Measurements from ENCODE around the gene TBL1XR1. TPM values are rescaled to one million over a fixed set of nuclear protein-coding genes. Genes with fewer than 3 reads are reported as not detected.
"Not testable (repeated sequence)": the region's sequence is repeated elsewhere in the genome, so short reads cannot be mapped to it uniquely, and the experiment has no call there.

The TBL1XR1 gene
- total RNA-seq, 1 donor, result 66.2 TPM

- Histone ChIP-seq H3K9me3 (ENCODE audit: low read depth, low read length) (no peaks in the 10 kb centered on the region), H3K4me1 (ENCODE audit: insufficient read depth, low read length) (peaks cover 6% of the 10 kb centered on the region), H3K27me3 (ENCODE audit: insufficient read depth, low read length) (no peaks in the 10 kb centered on the region), H3K4me3 (ENCODE audit: low read length) (no peak overlapping the region)
Observed at GRCh38 chr3:177041021-177041729, 156.1 kb downstream of the TBL1XR1 start.

GRCh38 chr3:177039490-177040274 lies 157.6 kb downstream of the TBL1XR1 start:
- Histone ChIP-seq H3K9me3 (ENCODE audit: low read depth, low read length) (no peaks in the 10 kb centered on the region), H3K4me1 (ENCODE audit: insufficient read depth, low read length) (peaks cover 6% of the 10 kb centered on the region), H3K27me3 (ENCODE audit: insufficient read depth, low read length) (no peaks in the 10 kb centered on the region), H3K4me3 (ENCODE audit: low read length) (no peak overlapping the region)

GRCh38 chr3:177037241-177037640 lies 160.0 kb downstream of the TBL1XR1 start:
- Histone ChIP-seq H3K4me3 (ENCODE audit: low read length) (no peak overlapping the region), H3K4me1 (ENCODE audit: insufficient read depth, low read length) (peaks cover 6% of the 10 kb centered on the region), H3K27me3 (ENCODE audit: insufficient read depth, low read length) (no peaks in the 10 kb centered on the region), H3K9me3 (ENCODE audit: low read depth, low read length) (no peaks in the 10 kb centered on the region)

- Histone ChIP-seq H3K4me3 (ENCODE audit: low read length) (no peak overlapping the region), H3K27me3 (ENCODE audit: insufficient read depth, low read length) (no peaks in the 10 kb centered on the region), H3K4me1 (ENCODE audit: insufficient read depth, low read length) (no peaks in the 10 kb centered on the region), H3K9me3 (ENCODE audit: low read depth, low read length) (no peaks in the 10 kb centered on the region)
Observed at GRCh38 chr3:177035676-177036075, 161.6 kb downstream of the TBL1XR1 start.

GRCh38 chr3:177034832-177035475 lies 162.3 kb downstream of the TBL1XR1 start:
- Histone ChIP-seq H3K4me3 (ENCODE audit: low read length) (no peak overlapping the region), H3K4me1 (ENCODE audit: insufficient read depth, low read length) (no peaks in the 10 kb centered on the region), H3K9me3 (ENCODE audit: low read depth, low read length) (no peaks in the 10 kb centered on the region), H3K27me3 (ENCODE audit: insufficient read depth, low read length) (no peaks in the 10 kb centered on the region)

- Histone ChIP-seq H3K4me3 (ENCODE audit: low read length) (no peak overlapping the region), H3K9me3 (ENCODE audit: low read depth, low read length) (no peaks in the 10 kb centered on the region), H3K4me1 (ENCODE audit: insufficient read depth, low read length) (no peaks in the 10 kb centered on the region), H3K27me3 (ENCODE audit: insufficient read depth, low read length) (no peaks in the 10 kb centered on the region)
Observed at GRCh38 chr3:177026505-177027277, 170.6 kb downstream of the TBL1XR1 start.

- no peak overlapping the region for H3K4me3 ChIP-seq (ENCODE audit: low read length)
- H3K27me3 ChIP-seq (ENCODE audit: insufficient read depth, low read length), result no peaks in the 10 kb centered on the region
Observed at GRCh38 chr3:177015881-177016280, 181.4 kb downstream of the TBL1XR1 start.

GRCh38 chr3:177013681-177014280 lies 183.5 kb downstream of the TBL1XR1 start:
- Histone ChIP-seq H3K27me3 (ENCODE audit: insufficient read depth, low read length) (no peaks in the 10 kb centered on the region), H3K9me3 (ENCODE audit: low read depth, low read length) (no peaks in the 10 kb centered on the region), H3K4me3 (ENCODE audit: low read length) (no peak overlapping the region), H3K4me1 (ENCODE audit: insufficient read depth, low read length) (no peaks in the 10 kb centered on the region)

More at GRCh38 chr3:177015881-177016280, 181.4 kb downstream of the TBL1XR1 start:
- Histone ChIP-seq H3K4me1 (ENCODE audit: insufficient read depth, low read length) (no peaks in the 10 kb centered on the region), H3K9me3 (ENCODE audit: low read depth, low read length) (no peaks in the 10 kb centered on the region)

- peaks cover 10% of the 10 kb centered on the region for H3K9me3 ChIP-seq (ENCODE audit: low read depth, low read length)
- no peaks in the 10 kb centered on the region for H3K4me1 ChIP-seq (ENCODE audit: insufficient read depth, low read length)
- no peaks in the 10 kb centered on the region for H3K27me3 ChIP-seq (ENCODE audit: insufficient read depth, low read length)
- H3K4me3 ChIP-seq (ENCODE audit: low read length), result no peak overlapping the region
Observed at GRCh38 chr3:177005718-177006405, 191.4 kb downstream of the TBL1XR1 start.

GRCh38 chr3:177000159-177000558 lies 197.1 kb downstream of the TBL1XR1 start:
- not testable (repeated sequence) for H3K4me3 ChIP-seq (ENCODE audit: low read length); H3K27me3 ChIP-seq (ENCODE audit: insufficient read depth, low read length); H3K9me3 ChIP-seq (ENCODE audit: low read depth, low read length); H3K4me1 ChIP-seq (ENCODE audit: insufficient read depth, low read length)

GRCh38 chr3:176995946-176996345 lies 201.3 kb downstream of the TBL1XR1 start:
- Histone ChIP-seq H3K4me1 (ENCODE audit: insufficient read depth, low read length) (no peaks in the 10 kb centered on the region), H3K27me3 (ENCODE audit: insufficient read depth, low read length) (no peaks in the 10 kb centered on the region), H3K9me3 (ENCODE audit: low read depth, low read length) (no peaks in the 10 kb centered on the region), H3K4me3 (ENCODE audit: low read length) (no peak overlapping the region)

- Histone ChIP-seq H3K4me3 (ENCODE audit: low read length) (no peak overlapping the region), H3K9me3 (ENCODE audit: low read depth, low read length) (no peaks in the 10 kb centered on the region), H3K4me1 (ENCODE audit: insufficient read depth, low read length) (no peaks in the 10 kb centered on the region), H3K27me3 (ENCODE audit: insufficient read depth, low read length) (no peaks in the 10 kb centered on the region)
Observed at GRCh38 chr3:176994891-176995781, 202.1 kb downstream of the TBL1XR1 start.

- Histone ChIP-seq H3K4me1 (ENCODE audit: insufficient read depth, low read length) (no peaks in the 10 kb centered on the region), H3K27me3 (ENCODE audit: insufficient read depth, low read length) (no peaks in the 10 kb centered on the region)
Observed at GRCh38 chr3:176994393-176994792, 202.9 kb downstream of the TBL1XR1 start.

More at GRCh38 chr3:176994393-176994792, 202.9 kb downstream of the TBL1XR1 start:
- Histone ChIP-seq H3K9me3 (ENCODE audit: low read depth, low read length) (no peaks in the 10 kb centered on the region), H3K4me3 (ENCODE audit: low read length) (no peak overlapping the region)

Data from mononuclear cell (primary cell).